IMR-90 (cell line): ENCODE results near the gene PHF19. TPM values are rescaled to one million over a fixed set of nuclear protein-coding genes. Genes with fewer than 3 reads are reported as not detected.

Source experiments
- ATAC-seq: fragments of 200-7000 bp; cut with Tn5 transposase; 2 replicates; pipeline ENCODE4 v1.9.1; 2020; ENCODE audit warnings: low read depth, mild to moderate bottlenecking, moderate library complexity
- BruUV-seq: library from RNA; stranded (reverse); fragments of 400-500 nt; replicated peaks from 2 replicates; lab custom pipeline; 2021; lab: Mats Ljungman, UMichigan
- CTCF ChIA-PET: fragments of 300-600 bp; formaldehyde crosslinking; extraction: SDS; loops from one replicate; lab custom pipeline; 2021; ENCODE audit warnings: antibody characterized with exemption; lab: Yijun Ruan, JAX
- POLR2A ChIA-PET: fragments of 300-600 bp; sonication (Branson Sonifier 250); formaldehyde crosslinking; loops from one replicate; lab custom pipeline; 2022; ENCODE audit warnings: antibody characterized with exemption; ENCODE audit not compliant: unreplicated experiment; lab: Charles Lee
- DNase-seq: peaks from one replicate; pipeline ENCODE4 v3.0.0; 2013
- H2AFZ ChIP-seq: replicated peaks from 2 replicates; pipeline ENCODE3; 2013; ENCODE audit warnings: low read length, mild to moderate bottlenecking; ENCODE audit not compliant: poor library complexity
- H2AK5ac ChIP-seq: 2 replicates; pipeline ENCODE4 v1.6.1; 2013; ENCODE audit warnings: low read depth, low read length, inconsistent platforms
- H2AK9ac ChIP-seq: replicated peaks from 2 replicates; pipeline ENCODE3; 2013; ENCODE audit warnings: mild to moderate bottlenecking, low read depth, low read length, moderate library complexity; ENCODE audit not compliant: poor library complexity
- H2BK120ac ChIP-seq: 2 replicates; pipeline ENCODE4 v1.6.1; 2013; ENCODE audit warnings: low read depth, low read length, inconsistent platforms
- H2BK15ac ChIP-seq: 3 replicates; pipeline ENCODE4 v1.6.1; 2013; ENCODE audit warnings: low read depth, low read length, inconsistent platforms
- H2BK20ac ChIP-seq: 2 replicates; pipeline ENCODE4 v1.6.1; 2013; ENCODE audit warnings: low read depth, mild to moderate bottlenecking, inconsistent platforms, low read length, moderate library complexity
- H2BK5ac ChIP-seq: 2 replicates; pipeline ENCODE4 v1.6.1; 2013; ENCODE audit warnings: mild to moderate bottlenecking, low read depth, low read length, inconsistent platforms; ENCODE audit not compliant: poor library complexity, severe bottlenecking
- H3K14ac ChIP-seq: replicated peaks from 2 replicates; pipeline ENCODE4 v1.6.1; 2013; ENCODE audit warnings: low read depth, low read length, inconsistent platforms
- H3K18ac ChIP-seq: 2 replicates; pipeline ENCODE4 v1.6.1; 2013; ENCODE audit warnings: low read depth, low read length, control low read depth
- H3K23ac ChIP-seq: 2 replicates; pipeline ENCODE4 v1.6.1; 2013; ENCODE audit warnings: low read depth, low read length, inconsistent platforms
- H3K27ac ChIP-seq: 2 replicates; pipeline ENCODE4 v1.5.1; 2013; ENCODE audit warnings: mild to moderate bottlenecking, control low read depth, low read length; ENCODE audit not compliant: insufficient read depth
- H3K27me3 ChIP-seq: 2 replicates; pipeline ENCODE4 v1.6.1; 2013; ENCODE audit warnings: low read length; ENCODE audit not compliant: control insufficient read depth, insufficient read depth
- H3K36me3 ChIP-seq: 2 replicates; pipeline ENCODE4 v1.6.1; 2013; ENCODE audit warnings: low read length, mixed read lengths; ENCODE audit not compliant: control insufficient read depth, insufficient read depth
- H3K4ac ChIP-seq: 2 replicates; pipeline ENCODE4 v1.6.1; 2013; ENCODE audit warnings: low read depth, low read length, inconsistent platforms
- H3K4me1 ChIP-seq: 2 replicates; pipeline ENCODE4 v1.6.1; 2013; ENCODE audit warnings: low read length, mixed read lengths; ENCODE audit not compliant: control insufficient read depth, insufficient read depth
- H3K4me2 ChIP-seq: 2 replicates; pipeline ENCODE4 v1.6.1; 2013; ENCODE audit warnings: low read depth, mild to moderate bottlenecking, control low read depth, low read length, moderate library complexity
- H3K4me3 ChIP-seq: 2 replicates; pipeline ENCODE4 v1.5.1; 2013; ENCODE audit warnings: low read depth, mild to moderate bottlenecking, control low read depth, low read length, moderate library complexity; ENCODE audit not compliant: insufficient read depth
- H3K56ac ChIP-seq: 2 replicates; pipeline ENCODE4 v1.6.1; 2013; ENCODE audit warnings: low read length, inconsistent platforms; ENCODE audit not compliant: insufficient read depth; ENCODE audit errors: extremely low read depth
- H3K79me1 ChIP-seq, 2 experiments: 2 replicates each; pipeline ENCODE4 v1.6.1; 2013; ENCODE audit warnings: low read length in 2 of 2, inconsistent platforms in 1 of 2, low read depth in 1 of 2
- H3K9ac ChIP-seq: 2 replicates; pipeline ENCODE4 v1.6.1; 2013; ENCODE audit warnings: low read depth, low read length, control low read depth
- H3K9me1 ChIP-seq: 2 replicates; pipeline ENCODE4 v1.6.1; 2013; ENCODE audit warnings: low read length, inconsistent platforms; ENCODE audit not compliant: insufficient read depth
- H3K9me3 ChIP-seq: 2 replicates; pipeline ENCODE4 v1.6.1; 2013; ENCODE audit warnings: low read length; ENCODE audit not compliant: control insufficient read depth, insufficient read depth
- H4K20me1 ChIP-seq: 2 replicates; pipeline ENCODE4 v1.6.1; 2013; ENCODE audit warnings: low read length, inconsistent platforms; ENCODE audit not compliant: insufficient read depth
- H4K5ac ChIP-seq: 2 replicates; pipeline ENCODE4 v1.6.1; 2013; ENCODE audit warnings: mild to moderate bottlenecking, low read depth, low read length, control low read depth
- H4K8ac ChIP-seq, 2 experiments: 2 replicates each; pipeline ENCODE4 v1.6.1; 2013; ENCODE audit warnings: low read depth in 2 of 2, low read length in 2 of 2, control low read depth in 1 of 2, inconsistent platforms in 1 of 2
- H4K91ac ChIP-seq: 2 replicates; pipeline ENCODE4 v1.6.1; 2013; ENCODE audit warnings: low read depth, low read length, inconsistent platforms; ENCODE audit not compliant: insufficient read depth
- BHLHE40 ChIP-seq: fragments of 150-350 bp; IDR thresholded peaks from 2 replicates; pipeline ENCODE4 v1.6.1; 2016; ENCODE audit warnings: mild to moderate bottlenecking, low read depth, low read length
- CEBPB ChIP-seq: IDR thresholded peaks from 2 replicates; pipeline ENCODE4 v1.6.1; 2012; ENCODE audit warnings: low read depth, low read length, improper control_type of control experiment
- CHD1 ChIP-seq: IDR thresholded peaks from 2 replicates; pipeline ENCODE4 v1.6.1; 2012; ENCODE audit warnings: low read depth, low read length, improper control_type of control experiment
- ELK1 ChIP-seq: fragments of 150-350 bp; IDR thresholded peaks from 2 replicates; pipeline ENCODE4 v1.6.1; 2016; ENCODE audit warnings: low read depth, mild to moderate bottlenecking, low read length, moderate library complexity, borderline replicate concordance
- FOS ChIP-seq: fragments of 150-350 bp; IDR thresholded peaks from 2 replicates; pipeline ENCODE4 v1.6.1; 2016; ENCODE audit warnings: low read depth, low read length
- MAFK ChIP-seq: IDR thresholded peaks from 2 replicates; pipeline ENCODE4 v1.6.1; 2012; ENCODE audit warnings: low read depth, low read length, improper control_type of control experiment
- MAZ ChIP-seq: IDR thresholded peaks from 2 replicates; pipeline ENCODE4 v1.6.1; 2012; ENCODE audit warnings: low read depth, mild to moderate bottlenecking, low read length, improper control_type of control experiment, moderate library complexity, borderline replicate concordance
- MXI1 ChIP-seq: IDR thresholded peaks from 2 replicates; pipeline ENCODE4 v1.6.1; 2012; ENCODE audit warnings: low read depth, mild to moderate bottlenecking, low read length, moderate library complexity, borderline replicate concordance
- NFE2L2 ChIP-seq: fragments of 150-350 bp; IDR thresholded peaks from 2 replicates; pipeline ENCODE4 v1.6.1; 2016; ENCODE audit warnings: low read depth, mild to moderate bottlenecking, low read length
- POLR2A ChIP-seq: IDR thresholded peaks from 2 replicates; pipeline ENCODE4 v1.6.1; 2012; ENCODE audit warnings: mild to moderate bottlenecking, low read depth, low read length
- RAD21 ChIP-seq: IDR thresholded peaks from 2 replicates; pipeline ENCODE4 v1.6.1; 2012; ENCODE audit warnings: low read length, improper control_type of control experiment
- RCOR1 ChIP-seq: IDR thresholded peaks from 2 replicates; pipeline ENCODE4 v1.6.1; 2012; ENCODE audit warnings: mild to moderate bottlenecking, low read length, improper control_type of control experiment; ENCODE audit not compliant: insufficient replicate concordance
- RFX5 ChIP-seq: IDR thresholded peaks from 2 replicates; pipeline ENCODE4 v1.8.0; 2012; ENCODE audit warnings: low read depth, mild to moderate bottlenecking, low read length, moderate library complexity
- SMC3 ChIP-seq: fragments of 150-350 bp; IDR thresholded peaks from 2 replicates; pipeline ENCODE4 v1.6.1; 2016; ENCODE audit warnings: low read depth, mild to moderate bottlenecking, antibody characterized with exemption, low read length, moderate library complexity
- USF2 ChIP-seq: fragments of 150-350 bp; IDR thresholded peaks from 2 replicates; pipeline ENCODE4 v1.6.1; 2017; ENCODE audit warnings: mild to moderate bottlenecking, antibody characterized with exemption, low read length, low read depth
- WGBS, 2 experiments: methylation state at CpG; one replicate each; pipeline versions ENCODE4 v1.1.5 to v1.1.7; 2013; ENCODE audit warnings: missing lambda C conversion rate in 2 of 2; ENCODE audit not compliant: insufficient read length in 1 of 2; ENCODE audit errors: extremely low coverage in 2 of 2; 5-methylcytosine and 5-hydroxymethylcytosine counted together
- dilution Hi-C: fragments of 300-500 bp; cut with HindIII; formaldehyde crosslinking; loops from one replicate; pipeline ENCODE4 v1.14.3; 2018; ENCODE audit warnings: low sequenced_read_pairs; ENCODE audit not compliant: unreplicated experiment
- in situ Hi-C: fragments of 300-500 bp; cut with MboI; formaldehyde crosslinking; loops from 3 replicates; pipeline ENCODE4 v1.14.3; 2019; ENCODE audit warnings: low sequenced_read_pairs, inconsistent platforms, mixed read lengths
- intact Hi-C: fragments of 100-400 bp; cut with micrococcal nuclease; formaldehyde crosslinking; loops from 2 replicates; pipeline ENCODE4 v1.10.0; 2022
- polyA plus RNA-seq, 3 experiments: library from polyadenylated mRNA; depleted of rRNA; stranded (reverse); fragments of >200 nt; gene quantifications; 2 replicates each; pipeline ENCODE4 v1.2.3, GENCODE V29; 2012; ENCODE audit warnings: low replicate concordance in 1 of 3
- total RNA-seq: library from RNA; depleted of rRNA; stranded (reverse); fragments of >200 nt; gene quantifications from 2 replicates; pipeline ENCODE4 v1.2.3, GENCODE V29; 2012
- TF ChIP-seq, protein P1 (sequence below): conservative IDR thresholded peaks from 2 replicates; pipeline ENCODE4 v1.5.1; 2012; ENCODE audit warnings: mild to moderate bottlenecking, low read depth, low read length, improper control_type of control experiment

Gene PHF19
- total and polyA plus RNA-seq, 2 of the 4 experiments (the other 2 are of a cell fraction): 37.6 to 55.6 TPM

DNA sequence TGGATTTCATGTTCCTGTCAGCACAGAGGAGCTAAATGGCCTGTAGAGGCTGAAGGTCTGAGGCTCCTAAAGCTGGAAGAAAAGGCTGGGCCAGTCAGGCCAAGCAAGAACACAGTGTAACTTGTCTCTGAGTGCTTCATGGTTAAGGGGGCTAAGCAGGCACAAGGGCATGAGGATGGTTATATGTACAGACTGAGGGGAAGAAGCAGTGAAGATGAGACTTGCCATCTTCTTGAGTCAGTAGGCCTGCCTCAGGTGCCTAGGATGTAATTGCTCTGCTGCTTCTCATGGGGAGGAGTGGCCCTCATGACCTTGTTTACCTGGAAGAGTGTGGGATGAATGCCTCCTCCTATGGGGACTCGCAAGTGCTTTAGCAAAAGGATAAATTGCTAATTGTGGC, 25.5 kb downstream of the PHF19 start:
- no peak overlapping the region for H4K91ac ChIP-seq
- TF ChIP-seq MAZ (no peak), ELK1 (no peak), MAFK (no peak), CHD1 (no peak), CEBPB (no peak), RAD21 (no peak), NFE2L2 (no peak), USF2 (no peak), FOS (no peak), MXI1 (no peak), SMC3 (no peak), RFX5 (no peak), BHLHE40 (no peak), POLR2A (no peak), RCOR1 (no peak)
- TF ChIP-seq, protein P1, sequence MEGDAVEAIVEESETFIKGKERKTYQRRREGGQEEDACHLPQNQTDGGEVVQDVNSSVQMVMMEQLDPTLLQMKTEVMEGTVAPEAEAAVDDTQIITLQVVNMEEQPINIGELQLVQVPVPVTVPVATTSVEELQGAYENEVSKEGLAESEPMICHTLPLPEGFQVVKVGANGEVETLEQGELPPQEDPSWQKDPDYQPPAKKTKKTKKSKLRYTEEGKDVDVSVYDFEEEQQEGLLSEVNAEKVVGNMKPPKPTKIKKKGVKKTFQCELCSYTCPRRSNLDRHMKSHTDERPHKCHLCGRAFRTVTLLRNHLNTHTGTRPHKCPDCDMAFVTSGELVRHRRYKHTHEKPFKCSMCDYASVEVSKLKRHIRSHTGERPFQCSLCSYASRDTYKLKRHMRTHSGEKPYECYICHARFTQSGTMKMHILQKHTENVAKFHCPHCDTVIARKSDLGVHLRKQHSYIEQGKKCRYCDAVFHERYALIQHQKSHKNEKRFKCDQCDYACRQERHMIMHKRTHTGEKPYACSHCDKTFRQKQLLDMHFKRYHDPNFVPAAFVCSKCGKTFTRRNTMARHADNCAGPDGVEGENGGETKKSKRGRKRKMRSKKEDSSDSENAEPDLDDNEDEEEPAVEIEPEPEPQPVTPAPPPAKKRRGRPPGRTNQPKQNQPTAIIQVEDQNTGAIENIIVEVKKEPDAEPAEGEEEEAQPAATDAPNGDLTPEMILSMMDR: no peak
- no peak overlapping the region for H4K5ac ChIP-seq
- peaks cover 2% of the 10 kb centered on the region for H3K36me3 ChIP-seq
- no peak overlapping the region for H3K4ac ChIP-seq
- no peak overlapping the region for H3K14ac ChIP-seq
- no peaks in the 10 kb centered on the region for H3K4me1 ChIP-seq
- no peak overlapping the region for H3K23ac ChIP-seq
- H3K18ac ChIP-seq: no peak overlapping the region
- H2BK20ac ChIP-seq: no peak overlapping the region
- no peak for DNase-seq
- H4K20me1 ChIP-seq: no peaks in the 10 kb centered on the region
- H2AK5ac ChIP-seq: no peak overlapping the region
- H3K27me3 ChIP-seq: no peaks in the 10 kb centered on the region
- peaks cover 5% of the 10 kb centered on the region; the same call in 1 of the 2 replicates for H3K9me1 ChIP-seq
- H3K79me1 ChIP-seq: no peaks in the 10 kb centered on the region
- BruUV-seq: no TSS peak
- H3K56ac ChIP-seq: no peak overlapping the region
- H2BK5ac ChIP-seq: no peak overlapping the region
- H4K8ac ChIP-seq: no peak overlapping the region
- H2BK120ac ChIP-seq: no peak overlapping the region
- WGBS, 2 experiments: no CpG with 5 or more reads among the region's 1 CpG
- in situ Hi-C loops (no loop called here), dilution Hi-C loops (no loop called here), intact Hi-C loops (no loop called here)
- CTCF ChIA-PET: no interaction called here
- ATAC-seq: no peak
- H3K27ac ChIP-seq: no peak overlapping the region
- no peak overlapping the region for H3K4me3 ChIP-seq
- POLR2A ChIA-PET: no interaction called here
- H2AFZ ChIP-seq: no peak overlapping the region
- H2BK15ac ChIP-seq: no peak overlapping the region
- no peak overlapping the region for H3K9ac ChIP-seq
- no peak overlapping the region for H3K4me2 ChIP-seq
- H3K9me3 ChIP-seq: no peaks in the 10 kb centered on the region
- H2AK9ac ChIP-seq: no peak overlapping the region
